ENCODE results near the gene ZNF469.

DNA sequence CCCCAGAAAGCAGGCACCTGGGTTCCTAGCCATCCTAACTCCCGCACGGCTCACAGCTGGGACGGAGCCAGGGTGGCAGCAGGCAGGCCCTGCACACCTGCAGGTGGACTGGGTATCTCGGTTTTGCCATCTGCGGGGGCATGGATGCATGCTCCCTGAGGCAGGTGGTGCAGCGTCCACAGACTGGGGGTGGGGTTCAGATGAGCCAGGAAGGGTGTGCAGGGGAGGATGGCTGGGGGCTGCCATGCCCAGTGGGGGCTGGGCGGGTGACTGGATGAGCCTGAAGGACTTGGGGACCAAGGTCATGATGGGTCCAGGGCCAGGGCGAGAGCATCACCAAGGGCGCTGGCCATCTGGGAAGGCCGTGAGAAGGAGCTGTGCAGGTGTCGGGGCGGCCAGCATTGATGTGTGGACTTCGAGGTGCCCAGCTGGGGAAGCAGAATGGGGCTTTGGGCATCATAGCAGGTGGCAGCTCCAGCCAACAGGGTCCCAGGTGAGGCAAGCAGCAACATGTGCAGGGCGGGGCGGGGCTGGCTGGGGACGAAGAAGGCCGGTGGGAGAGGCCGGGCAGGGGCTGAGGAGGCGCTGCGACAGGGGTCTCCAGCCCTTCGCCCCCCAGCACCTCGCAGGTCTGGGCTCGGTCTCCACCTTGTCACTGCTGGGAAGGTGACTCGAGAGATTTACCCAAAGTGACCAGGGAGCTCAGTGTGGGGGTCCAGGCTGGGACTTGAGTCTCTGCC is 41.0 kb upstream of the ZNF469 start:
- TF ChIP-seq POLR2A (IDR thresholded peaks at IDR 0.05) (no peak), EP300 (IDR thresholded peaks at IDR 0.05) (no peak)
- TF ChIP-seq, protein P1, sequence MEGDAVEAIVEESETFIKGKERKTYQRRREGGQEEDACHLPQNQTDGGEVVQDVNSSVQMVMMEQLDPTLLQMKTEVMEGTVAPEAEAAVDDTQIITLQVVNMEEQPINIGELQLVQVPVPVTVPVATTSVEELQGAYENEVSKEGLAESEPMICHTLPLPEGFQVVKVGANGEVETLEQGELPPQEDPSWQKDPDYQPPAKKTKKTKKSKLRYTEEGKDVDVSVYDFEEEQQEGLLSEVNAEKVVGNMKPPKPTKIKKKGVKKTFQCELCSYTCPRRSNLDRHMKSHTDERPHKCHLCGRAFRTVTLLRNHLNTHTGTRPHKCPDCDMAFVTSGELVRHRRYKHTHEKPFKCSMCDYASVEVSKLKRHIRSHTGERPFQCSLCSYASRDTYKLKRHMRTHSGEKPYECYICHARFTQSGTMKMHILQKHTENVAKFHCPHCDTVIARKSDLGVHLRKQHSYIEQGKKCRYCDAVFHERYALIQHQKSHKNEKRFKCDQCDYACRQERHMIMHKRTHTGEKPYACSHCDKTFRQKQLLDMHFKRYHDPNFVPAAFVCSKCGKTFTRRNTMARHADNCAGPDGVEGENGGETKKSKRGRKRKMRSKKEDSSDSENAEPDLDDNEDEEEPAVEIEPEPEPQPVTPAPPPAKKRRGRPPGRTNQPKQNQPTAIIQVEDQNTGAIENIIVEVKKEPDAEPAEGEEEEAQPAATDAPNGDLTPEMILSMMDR (IDR thresholded peaks at IDR 0.05), result no peak
